GM13976 (cell line): Measurements from ENCODE around the gene HTR4.

ENCODE experiments used
- DNase-seq: peaks from one replicate; pipeline ENCODE4 v3.0.0; 2012; ENCODE audit warnings: low spot score
- in situ Hi-C: fragments of 300-500 bp; cut with MboI; formaldehyde crosslinking; loops from one replicate; pipeline ENCODE4 v1.12.0; 2022; ENCODE audit warnings: low sequenced_read_pairs, mixed read lengths, inconsistent platforms; ENCODE audit not compliant: unreplicated experiment
- TF ChIP-seq, protein P1 (sequence below): IDR thresholded peaks from 2 replicates; pipeline ENCODE4 v1.5.1; 2012; ENCODE audit warnings: borderline replicate concordance, mild to moderate bottlenecking; ENCODE audit not compliant: insufficient read depth; ENCODE audit errors: extremely low read depth, missing control alignments, control extremely low read depth

HTR4 gene

DNA sequence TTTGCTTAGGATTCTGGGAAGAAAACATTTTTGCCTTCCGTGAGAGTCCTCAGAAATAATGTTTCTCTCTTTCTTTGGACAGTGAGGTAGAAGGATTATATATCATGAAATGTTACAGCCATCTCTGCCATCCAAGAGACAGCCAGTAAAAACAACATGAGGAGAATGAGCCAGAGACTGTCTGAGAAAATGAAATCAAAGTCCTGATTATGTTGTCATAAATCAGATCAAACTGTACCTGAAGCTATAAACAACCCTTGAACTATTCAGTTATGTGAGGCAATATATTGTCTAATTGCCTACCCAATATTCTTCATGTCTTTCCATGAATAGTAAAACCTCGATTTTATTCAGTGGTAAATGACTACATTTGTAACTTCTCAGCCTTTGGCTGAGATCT lies 9.2 kb upstream of the HTR4 start:
- TF ChIP-seq, protein P1, sequence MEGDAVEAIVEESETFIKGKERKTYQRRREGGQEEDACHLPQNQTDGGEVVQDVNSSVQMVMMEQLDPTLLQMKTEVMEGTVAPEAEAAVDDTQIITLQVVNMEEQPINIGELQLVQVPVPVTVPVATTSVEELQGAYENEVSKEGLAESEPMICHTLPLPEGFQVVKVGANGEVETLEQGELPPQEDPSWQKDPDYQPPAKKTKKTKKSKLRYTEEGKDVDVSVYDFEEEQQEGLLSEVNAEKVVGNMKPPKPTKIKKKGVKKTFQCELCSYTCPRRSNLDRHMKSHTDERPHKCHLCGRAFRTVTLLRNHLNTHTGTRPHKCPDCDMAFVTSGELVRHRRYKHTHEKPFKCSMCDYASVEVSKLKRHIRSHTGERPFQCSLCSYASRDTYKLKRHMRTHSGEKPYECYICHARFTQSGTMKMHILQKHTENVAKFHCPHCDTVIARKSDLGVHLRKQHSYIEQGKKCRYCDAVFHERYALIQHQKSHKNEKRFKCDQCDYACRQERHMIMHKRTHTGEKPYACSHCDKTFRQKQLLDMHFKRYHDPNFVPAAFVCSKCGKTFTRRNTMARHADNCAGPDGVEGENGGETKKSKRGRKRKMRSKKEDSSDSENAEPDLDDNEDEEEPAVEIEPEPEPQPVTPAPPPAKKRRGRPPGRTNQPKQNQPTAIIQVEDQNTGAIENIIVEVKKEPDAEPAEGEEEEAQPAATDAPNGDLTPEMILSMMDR: no peak
- DNase-seq: no peak
- in situ Hi-C loops: no loop called here

DNA sequence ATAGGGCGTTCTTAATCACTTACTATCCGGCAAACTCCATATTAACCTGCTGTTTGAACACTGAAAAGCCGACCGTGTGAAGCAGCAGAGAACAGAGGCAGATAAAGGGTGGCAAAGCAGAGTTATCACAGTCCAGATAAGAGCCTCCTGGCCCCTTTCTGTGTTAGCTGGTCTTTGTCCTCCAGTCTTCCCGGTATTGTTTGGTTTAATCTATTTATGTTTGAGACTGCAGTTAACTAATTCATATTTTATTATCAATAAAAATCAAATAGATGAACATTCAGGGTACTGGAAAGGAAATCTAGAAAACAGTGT lies 6.0 kb upstream of the HTR4 start:
- in situ Hi-C loops: no loop called here
- no peak for DNase-seq
- TF ChIP-seq, protein P1: no peak

DNA sequence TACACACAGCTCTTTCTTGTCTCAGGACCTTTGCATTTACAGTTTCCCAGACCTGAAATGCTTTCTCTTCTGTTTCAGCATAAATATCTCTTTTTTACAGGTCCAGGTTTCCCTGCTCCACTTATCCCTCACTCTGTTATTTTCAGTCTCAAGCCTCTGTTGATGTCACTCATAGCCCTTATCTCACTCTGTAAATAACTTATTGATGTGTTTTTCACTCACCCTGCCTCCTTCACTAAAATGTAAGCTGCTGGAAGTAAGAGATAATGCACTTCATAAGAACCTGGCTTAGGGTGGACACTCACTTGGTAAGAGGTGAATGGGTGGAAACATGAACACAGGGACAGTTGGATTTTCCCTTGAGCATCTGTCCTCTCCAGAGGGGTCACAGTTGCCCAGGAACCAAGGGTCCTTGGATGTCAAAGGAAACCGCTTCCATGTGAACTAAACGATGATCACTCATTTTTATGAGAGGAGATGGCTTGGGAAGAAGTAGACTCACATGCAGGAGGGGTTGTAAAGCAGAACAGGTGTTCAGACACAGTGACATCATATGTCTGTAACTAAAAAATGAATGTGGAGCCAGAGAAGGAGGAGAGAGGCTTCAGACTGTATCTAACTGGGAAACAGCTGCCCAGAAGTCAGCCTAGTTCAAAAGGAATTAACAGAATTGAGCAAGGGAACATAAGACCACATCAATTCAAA lies 5.5 kb upstream of the HTR4 start:
- TF ChIP-seq, protein P1: no peak
- no peak for DNase-seq
- in situ Hi-C loops: no loop called here

DNA sequence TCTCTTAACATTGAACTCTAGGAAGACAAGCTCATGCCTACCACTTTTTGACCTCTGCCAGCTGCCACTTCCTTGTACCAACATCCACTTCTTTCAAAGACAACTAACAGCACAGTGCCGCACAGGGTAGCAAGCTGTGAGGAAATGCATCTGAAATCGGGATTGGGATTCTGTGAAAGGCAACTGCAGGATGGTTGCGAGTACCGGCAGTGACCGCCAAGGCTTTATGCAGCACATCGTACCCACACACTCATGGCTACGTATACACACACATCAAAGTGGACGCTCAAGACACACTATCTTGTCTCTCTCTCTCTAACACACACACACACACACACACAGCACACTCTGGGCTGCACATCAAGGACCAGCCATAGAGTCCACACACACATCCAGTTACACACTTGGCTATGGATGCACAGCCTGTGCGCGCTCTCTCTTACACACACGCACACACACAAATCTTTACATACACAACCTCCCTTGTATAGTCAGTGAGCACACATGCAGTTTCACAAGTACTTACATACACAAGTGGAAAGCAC lies 964 bp downstream of the HTR4 start:
- no peak for DNase-seq
- in situ Hi-C loops: no loop called here
- TF ChIP-seq, protein P1: no peak

DNA sequence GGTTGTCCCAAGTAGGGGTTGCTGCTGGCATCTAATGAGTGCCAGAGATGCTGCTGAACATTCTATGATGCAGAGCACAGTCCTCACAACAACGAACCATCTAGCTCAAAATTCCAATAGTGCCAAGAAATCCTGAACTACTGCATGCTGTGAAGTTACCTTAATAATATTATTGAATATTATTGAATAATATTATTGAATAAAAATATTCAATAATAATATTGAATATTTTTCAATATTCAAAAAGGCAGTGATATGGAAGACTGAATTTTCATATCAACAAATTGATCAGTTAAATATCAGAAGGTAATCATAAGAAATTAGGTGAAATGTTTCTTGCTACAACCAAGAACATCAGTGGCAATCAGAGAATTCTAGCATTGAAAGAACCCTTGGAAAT lies 2.8 kb downstream of the HTR4 start:
- in situ Hi-C loops: no loop called here
- TF ChIP-seq, protein P1: no peak
- no peak for DNase-seq

DNA sequence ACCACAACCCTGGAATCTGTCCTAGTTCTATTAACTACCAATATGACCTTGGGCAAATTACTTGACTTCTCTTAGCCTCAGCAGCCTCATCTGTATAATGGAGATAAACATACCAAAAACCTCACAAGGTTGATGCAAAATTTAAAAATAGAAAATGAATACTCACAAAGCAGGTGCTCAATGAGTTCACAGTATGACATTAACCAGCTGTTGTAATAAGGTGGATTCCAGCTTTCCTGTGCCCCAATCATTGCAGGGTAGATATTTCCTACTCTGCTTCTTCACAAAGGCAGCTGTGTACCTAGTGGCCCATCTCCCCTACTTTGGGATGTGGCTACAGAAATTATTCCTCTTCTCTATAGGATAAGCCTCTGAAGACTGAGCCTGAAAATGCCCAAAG lies 8.8 kb downstream of the HTR4 start:
- TF ChIP-seq, protein P1: no peak
- in situ Hi-C loops: no loop called here
- DNase-seq: no peak

DNA sequence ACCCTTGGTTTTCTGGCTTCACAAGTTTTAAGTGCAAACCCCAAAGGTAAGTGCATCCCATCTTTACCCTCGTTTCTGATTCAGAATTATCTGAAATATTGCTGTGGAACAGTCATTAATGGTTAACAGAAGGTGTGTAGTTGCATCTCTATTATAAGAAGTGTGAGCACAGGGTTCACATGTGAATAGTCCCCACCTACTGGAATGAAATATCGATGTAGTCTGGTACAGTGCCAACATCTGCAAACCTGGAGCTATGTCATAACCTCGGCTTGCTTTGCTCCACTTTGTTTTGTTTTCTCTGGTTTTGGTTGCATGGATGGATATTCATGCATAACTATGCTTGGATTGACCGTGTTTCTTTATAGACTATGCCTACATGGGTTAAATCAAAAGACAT lies 12.6 kb downstream of the HTR4 start:
- TF ChIP-seq, protein P1: no peak
- in situ Hi-C loops: no loop called here

More for the DNA sequence above, 12.6 kb downstream of the HTR4 start:
- no peak for DNase-seq
